ENCODE measurements around the gene MISP3.

The MISP3 gene

GRCh38 chr19:14091813-14092462 lies 19.4 kb downstream of the MISP3 start:
- Histone ChIP-seq H3K27me3 (ENCODE audit: insufficient read depth, low read length) (no peaks in the 10 kb centered on the region), H3K9ac (ENCODE audit: low read length) (peak overlapping the region; percentile 99), H3K4me1 (ENCODE audit: insufficient read depth, low read length, severe bottlenecking) (peaks cover 18% of the 10 kb centered on the region), H3K4me2 (ENCODE audit: low read length) (peak overlapping the region; percentile 99), H4K20me1 (ENCODE audit: insufficient read depth, low read length) (no peaks in the 10 kb centered on the region), H3F3A (ENCODE audit: insufficient read depth, low read length) (no peaks in the 10 kb centered on the region), H3K4me3 (ENCODE audit: low read depth, low read length, poor library complexity, severe bottlenecking) (peak overlapping the region; percentile 95), H3K79me2 (ENCODE audit: insufficient read depth, low read length) (no peaks in the 10 kb centered on the region), H3K9me3 (ENCODE audit: low read length) (peaks cover 7% of the 10 kb centered on the region), H3K36me3 (ENCODE audit: insufficient read depth, low read length) (peaks cover 25% of the 10 kb centered on the region), H3K27ac (ENCODE audit: low read depth, low read length, poor library complexity, severe bottlenecking) (peak overlapping the region; percentile 89), H2AFZ (ENCODE audit: low read length) (no peak overlapping the region), H3K9me2 (ENCODE audit: low read depth, low read length) (no peaks in the 10 kb centered on the region)
- TF ChIP-seq EZH2 (IDR thresholded peaks at IDR 0.05; ENCODE audit: borderline replicate concordance, low read length) = no peak
- TF ChIP-seq CTCF (IDR thresholded peaks at IDR 0.05; ENCODE audit: low read length) = no peak

GRCh38 chr19:14093117-14093823 lies 20.7 kb downstream of the MISP3 start:
- Histone ChIP-seq H3K4me2 (ENCODE audit: low read length) (no peak overlapping the region), H4K20me1 (ENCODE audit: insufficient read depth, low read length) (no peaks in the 10 kb centered on the region), H3F3A (ENCODE audit: insufficient read depth, low read length) (no peaks in the 10 kb centered on the region), H3K9me2 (ENCODE audit: low read depth, low read length) (no peaks in the 10 kb centered on the region), H3K79me2 (ENCODE audit: insufficient read depth, low read length) (no peaks in the 10 kb centered on the region), H2AFZ (ENCODE audit: low read length) (no peak overlapping the region), H3K36me3 (ENCODE audit: insufficient read depth, low read length) (peaks cover 28% of the 10 kb centered on the region), H3K4me3 (ENCODE audit: low read depth, low read length, poor library complexity, severe bottlenecking) (no peak overlapping the region), H3K9me3 (ENCODE audit: low read length) (peaks cover 7% of the 10 kb centered on the region), H3K9ac (ENCODE audit: low read length) (no peak overlapping the region), H3K27ac (ENCODE audit: low read depth, low read length, poor library complexity, severe bottlenecking) (no peak overlapping the region), H3K27me3 (ENCODE audit: insufficient read depth, low read length) (no peaks in the 10 kb centered on the region), H3K4me1 (ENCODE audit: insufficient read depth, low read length, severe bottlenecking) (peaks cover 18% of the 10 kb centered on the region)
- no peak for TF ChIP-seq EZH2 (IDR thresholded peaks at IDR 0.05; ENCODE audit: borderline replicate concordance, low read length)
- no peak for TF ChIP-seq CTCF (IDR thresholded peaks at IDR 0.05; ENCODE audit: low read length)

- TF ChIP-seq CTCF (IDR thresholded peaks at IDR 0.05; ENCODE audit: low read length) = no peak
- TF ChIP-seq EZH2 (IDR thresholded peaks at IDR 0.05; ENCODE audit: borderline replicate concordance, low read length) = no peak
- H2AFZ ChIP-seq (ENCODE audit: low read length) = no peak overlapping the region
- H3K9me2 ChIP-seq (ENCODE audit: low read depth, low read length) = no peaks in the 10 kb centered on the region
- no peak overlapping the region for H3K9ac ChIP-seq (ENCODE audit: low read length)
- H3K4me3 ChIP-seq (ENCODE audit: low read depth, low read length, poor library complexity, severe bottlenecking) = no peak overlapping the region
- no peaks in the 10 kb centered on the region for H3F3A ChIP-seq (ENCODE audit: insufficient read depth, low read length)
- H4K20me1 ChIP-seq (ENCODE audit: insufficient read depth, low read length) = no peaks in the 10 kb centered on the region
- H3K9me3 ChIP-seq (ENCODE audit: low read length) = peaks cover 7% of the 10 kb centered on the region
- no peak overlapping the region for H3K27ac ChIP-seq (ENCODE audit: low read depth, low read length, poor library complexity, severe bottlenecking)
- H3K79me2 ChIP-seq (ENCODE audit: insufficient read depth, low read length) = no peaks in the 10 kb centered on the region
- no peak overlapping the region for H3K4me2 ChIP-seq (ENCODE audit: low read length)
- H3K27me3 ChIP-seq (ENCODE audit: insufficient read depth, low read length) = no peaks in the 10 kb centered on the region
- H3K4me1 ChIP-seq (ENCODE audit: insufficient read depth, low read length, severe bottlenecking) = peaks cover 11% of the 10 kb centered on the region
- peaks cover 21% of the 10 kb centered on the region for H3K36me3 ChIP-seq (ENCODE audit: insufficient read depth, low read length)
Observed at GRCh38 chr19:14094854-14095253, 22.3 kb downstream of the MISP3 start.

All from OCI-LY1 (cell line).